ENCODE measurements around the gene TNRC6C. TPM values are rescaled to one million over a fixed set of nuclear protein-coding genes. Genes with fewer than 3 reads are reported as not detected.

The TNRC6C gene
- total and polyA plus RNA-seq, 12 donors, result 2.2 to 31.4 (median 24.2) TPM

GRCh38 chr17:77929180-77929564, 29.3 kb upstream of the TNRC6C start:
- WGBS, 2 donors, result 80 to 89% methylated on average over 6 of the region's 6 CpGs
- DNase-seq (no peak), ATAC-seq (no peak)
- Histone ChIP-seq H3K27ac (no peak overlapping the region), H3K36me3 (no peaks in the 10 kb centered on the region), H3K9me3 (no peaks in the 10 kb centered on the region), H3K4me1 (peaks cover 0 to 11% (median 5%) of the 10 kb centered on the region in 9 donors), H3K4me3 (no peak overlapping the region), H3K27me3 (peaks cover 0 to 36% (median 6%) of the 10 kb centered on the region in 7 donors)
- TF ChIP-seq CTCF (IDR thresholded peaks at IDR 0.05), result no peak
- intact Hi-C loops (cut with DNase I), result no loop called here

- TF ChIP-seq CTCF (IDR thresholded peaks at IDR 0.05), result no peak
- no peak for ATAC-seq
- WGBS, 2 donors, result 86 to 89% methylated on average over 14 of the region's 14 CpGs
- Histone ChIP-seq H3K36me3 (no peaks in the 10 kb centered on the region), H3K4me1 (peaks cover 0 to 6% (median 2%) of the 10 kb centered on the region in 9 donors), H3K9me3 (no peaks in the 10 kb centered on the region), H3K27ac (no peak overlapping the region), H3K4me3 (no peak overlapping the region), H3K27me3 (peaks cover 0 to 32% (median 6%) of the 10 kb centered on the region in 7 donors)
- intact Hi-C loops (cut with DNase I), result no loop called here
- DNase-seq, result no peak
These were observed 28.5 kb upstream of the TNRC6C start for GRCh38 chr17:77929871-77930436.

- no peak overlapping the region for H3K4me3 ChIP-seq
- peaks cover 0 to 26% (median 9%) of the 10 kb centered on the region in 7 donors for H3K27me3 ChIP-seq
- intact Hi-C loops (cut with DNase I), result no loop called here
- no peak overlapping the region for H3K27ac ChIP-seq
- no peaks in the 10 kb centered on the region for H3K36me3 ChIP-seq
- no peak for ATAC-seq
- no peak for DNase-seq
- WGBS, 2 donors, result 60 to 71% methylated on average over 24 of the region's 24 CpGs
- TF ChIP-seq CTCF (IDR thresholded peaks at IDR 0.05), result no peak
- no peaks in the 10 kb centered on the region for H3K9me3 ChIP-seq
- no peaks in the 10 kb centered on the region for H3K4me1 ChIP-seq
These were observed 27.4 kb upstream of the TNRC6C start for GRCh38 chr17:77930780-77931768.

GRCh38 chr17:77933777-77934398, 24.6 kb upstream of the TNRC6C start:
- ATAC-seq, result no peak
- DNase-seq, result no peak
- intact Hi-C loops (cut with DNase I), result no loop called here
- Histone ChIP-seq H3K27me3 (peaks cover 0 to 26% (median 9%) of the 10 kb centered on the region in 7 donors), H3K4me1 (no peaks in the 10 kb centered on the region), H3K4me3 (no peak overlapping the region), H3K36me3 (no peaks in the 10 kb centered on the region), H3K27ac (no peak overlapping the region), H3K9me3 (no peaks in the 10 kb centered on the region)
- TF ChIP-seq CTCF (IDR thresholded peaks at IDR 0.05), result no peak
- 89 to 94% methylated on average over 6 of the region's 6 CpGs for WGBS, 2 donors

Data from heart right ventricle (tissue), 16 donors.